Measurements from ENCODE around the gene GPC6. TPM values are rescaled to one million over a fixed set of nuclear protein-coding genes. Genes with fewer than 3 reads are reported as not detected.

GPC6 gene
- total RNA-seq, 4 donors from 2014 or later = 2.7 to 5.7 (median 4.4) TPM

DNA sequence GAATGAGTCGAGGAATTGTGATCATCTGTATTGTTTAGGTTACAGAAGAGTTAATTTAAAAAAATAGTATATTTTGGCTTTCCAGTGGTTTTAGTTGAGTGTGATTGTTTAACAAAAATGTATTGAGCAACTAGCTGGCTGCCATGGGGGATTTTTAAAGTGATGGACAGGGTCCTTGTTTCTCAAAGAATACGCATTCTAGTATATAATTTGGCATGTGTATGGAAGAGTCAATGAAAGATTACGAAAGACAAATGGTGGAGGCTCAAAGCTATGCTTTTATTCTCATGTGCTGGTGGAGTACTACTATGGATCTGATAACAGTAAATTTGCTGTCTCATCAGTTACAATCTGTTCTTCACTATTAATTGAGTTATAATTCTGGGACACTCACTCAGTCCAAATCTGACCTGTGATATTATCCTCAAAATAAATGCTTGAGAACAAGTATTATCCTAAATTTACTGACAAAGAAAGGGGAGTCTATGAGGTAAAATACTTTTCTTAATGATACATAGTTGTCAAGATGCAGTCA lies 240.0 kb downstream of the GPC6 start:
- Histone ChIP-seq H3K4me3 (no peak overlapping the region), H3K27ac (no peak overlapping the region), H3K36me3 (no peaks in the 10 kb centered on the region), H3K4me1 (no peaks in the 10 kb centered on the region), H3K9me3 (no peaks in the 10 kb centered on the region), H3K27me3 (no peaks in the 10 kb centered on the region)
- DNase-seq (ENCODE audit: low spot score in 2 of 2) = no peak
- 83% methylated on average over 3 of the region's 3 CpGs for WGBS
- TF ChIP-seq, protein P1, sequence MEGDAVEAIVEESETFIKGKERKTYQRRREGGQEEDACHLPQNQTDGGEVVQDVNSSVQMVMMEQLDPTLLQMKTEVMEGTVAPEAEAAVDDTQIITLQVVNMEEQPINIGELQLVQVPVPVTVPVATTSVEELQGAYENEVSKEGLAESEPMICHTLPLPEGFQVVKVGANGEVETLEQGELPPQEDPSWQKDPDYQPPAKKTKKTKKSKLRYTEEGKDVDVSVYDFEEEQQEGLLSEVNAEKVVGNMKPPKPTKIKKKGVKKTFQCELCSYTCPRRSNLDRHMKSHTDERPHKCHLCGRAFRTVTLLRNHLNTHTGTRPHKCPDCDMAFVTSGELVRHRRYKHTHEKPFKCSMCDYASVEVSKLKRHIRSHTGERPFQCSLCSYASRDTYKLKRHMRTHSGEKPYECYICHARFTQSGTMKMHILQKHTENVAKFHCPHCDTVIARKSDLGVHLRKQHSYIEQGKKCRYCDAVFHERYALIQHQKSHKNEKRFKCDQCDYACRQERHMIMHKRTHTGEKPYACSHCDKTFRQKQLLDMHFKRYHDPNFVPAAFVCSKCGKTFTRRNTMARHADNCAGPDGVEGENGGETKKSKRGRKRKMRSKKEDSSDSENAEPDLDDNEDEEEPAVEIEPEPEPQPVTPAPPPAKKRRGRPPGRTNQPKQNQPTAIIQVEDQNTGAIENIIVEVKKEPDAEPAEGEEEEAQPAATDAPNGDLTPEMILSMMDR (IDR thresholded peaks at IDR 0.05) = no peak
- TF ChIP-seq EP300 (IDR thresholded peaks at IDR 0.05) = no peak
- no peak for TF ChIP-seq POLR2A (IDR thresholded peaks at IDR 0.05)
- no peak for TF ChIP-seq POLR2AphosphoS5 (IDR thresholded peaks at IDR 0.05)

DNA sequence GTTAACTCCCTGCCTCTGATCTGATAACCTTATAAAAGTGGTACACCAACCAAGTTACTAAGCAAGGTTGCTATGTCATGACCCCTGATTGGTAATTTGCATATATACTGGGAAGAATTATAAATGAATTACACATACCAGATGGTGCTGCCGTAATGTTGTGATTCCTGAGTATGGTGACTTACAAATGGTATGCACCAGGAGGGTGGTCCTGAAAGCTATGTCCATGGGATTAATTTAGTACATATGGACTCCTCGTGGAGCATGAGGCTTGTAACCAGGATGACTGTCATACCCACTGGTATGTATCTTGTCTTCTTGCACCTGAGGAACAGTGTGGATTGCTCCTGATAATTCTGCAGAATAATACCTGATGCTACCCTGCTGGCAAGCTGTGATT lies 240.6 kb downstream of the GPC6 start:
- TF ChIP-seq EP300 (IDR thresholded peaks at IDR 0.05) (no peak), POLR2A (IDR thresholded peaks at IDR 0.05) (no peak), POLR2AphosphoS5 (IDR thresholded peaks at IDR 0.05) (no peak)
- TF ChIP-seq, protein P1 (IDR thresholded peaks at IDR 0.05) = no peak
- DNase-seq (ENCODE audit: low spot score in 2 of 2) = no peak

DNA sequence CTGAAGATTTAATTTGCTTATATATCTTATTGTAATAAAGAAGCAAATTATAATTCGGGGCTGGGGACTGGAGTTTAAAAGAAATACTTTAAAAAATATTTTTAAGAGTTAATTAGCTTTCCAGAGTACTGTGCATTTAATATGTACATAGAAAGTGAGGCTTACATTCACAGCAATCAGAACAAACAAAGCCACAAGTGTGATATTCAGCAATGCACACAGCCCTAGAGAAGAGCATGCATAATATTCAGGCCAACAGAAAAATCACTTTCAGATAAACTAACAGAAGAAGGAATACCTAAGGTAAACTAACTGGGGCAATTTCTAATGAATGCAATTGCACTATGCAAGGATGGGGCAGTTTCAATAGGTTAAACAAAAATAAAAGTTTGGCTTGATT lies 241.8 kb downstream of the GPC6 start:
- H3K36me3 ChIP-seq = no peaks in the 10 kb centered on the region
- peaks cover 6% of the 10 kb centered on the region for H3K9me3 ChIP-seq
- no peak for DNase-seq (ENCODE audit: low spot score in 2 of 2)
- H3K27me3 ChIP-seq = no peaks in the 10 kb centered on the region
- H3K27ac ChIP-seq = no peak overlapping the region
- TF ChIP-seq, protein P1 (IDR thresholded peaks at IDR 0.05) = no peak
- TF ChIP-seq POLR2A (IDR thresholded peaks at IDR 0.05) (no peak), POLR2AphosphoS5 (IDR thresholded peaks at IDR 0.05) (no peak), EP300 (IDR thresholded peaks at IDR 0.05) (no peak)
- H3K4me1 ChIP-seq = no peaks in the 10 kb centered on the region
- no peak overlapping the region for H3K4me3 ChIP-seq
- WGBS = 69% methylated on average over 1 of the region's 1 CpG

More for the DNA sequence above, 240.6 kb downstream of the GPC6 start:
- Histone ChIP-seq H3K27me3 (no peaks in the 10 kb centered on the region), H3K4me3 (no peak overlapping the region), H3K9me3 (no peaks in the 10 kb centered on the region), H3K4me1 (no peaks in the 10 kb centered on the region), H3K27ac (no peak overlapping the region), H3K36me3 (no peaks in the 10 kb centered on the region)
- 59% methylated on average over 2 of the region's 2 CpGs for WGBS

DNA sequence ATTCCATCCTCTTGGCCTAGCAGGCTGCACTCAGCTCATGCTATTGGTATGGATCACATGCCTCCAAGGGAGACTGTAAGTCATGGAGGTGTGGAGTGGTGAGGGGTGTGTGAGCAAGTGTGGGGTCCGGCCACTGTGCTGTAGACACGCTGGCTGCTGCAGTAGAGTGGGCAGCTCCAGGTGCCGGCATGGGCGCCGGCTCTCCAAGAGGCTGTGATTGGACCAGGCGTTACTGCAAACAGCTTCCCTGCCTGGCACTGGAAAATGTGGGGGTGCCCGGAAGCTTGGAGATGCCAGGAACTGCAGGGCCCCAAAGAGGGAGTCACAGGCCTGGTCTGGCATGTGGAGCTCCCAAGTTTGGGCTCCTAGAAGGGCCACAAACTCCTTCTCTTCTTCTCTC lies 245.7 kb downstream of the GPC6 start:
- no peaks in the 10 kb centered on the region for H3K36me3 ChIP-seq
- no peaks in the 10 kb centered on the region for H3K4me1 ChIP-seq
- no peak for DNase-seq (ENCODE audit: low spot score in 2 of 2)
- H3K27ac ChIP-seq = no peak overlapping the region
- H3K27me3 ChIP-seq = no peaks in the 10 kb centered on the region
- WGBS = 100% methylated on average over 5 of the region's 7 CpGs
- TF ChIP-seq POLR2AphosphoS5 (IDR thresholded peaks at IDR 0.05) (no peak), POLR2A (IDR thresholded peaks at IDR 0.05) (no peak), EP300 (IDR thresholded peaks at IDR 0.05) (no peak)
- TF ChIP-seq, protein P1 (IDR thresholded peaks at IDR 0.05) = no peak
- H3K9me3 ChIP-seq = peaks cover 6% of the 10 kb centered on the region
- no peak overlapping the region for H3K4me3 ChIP-seq

DNA sequence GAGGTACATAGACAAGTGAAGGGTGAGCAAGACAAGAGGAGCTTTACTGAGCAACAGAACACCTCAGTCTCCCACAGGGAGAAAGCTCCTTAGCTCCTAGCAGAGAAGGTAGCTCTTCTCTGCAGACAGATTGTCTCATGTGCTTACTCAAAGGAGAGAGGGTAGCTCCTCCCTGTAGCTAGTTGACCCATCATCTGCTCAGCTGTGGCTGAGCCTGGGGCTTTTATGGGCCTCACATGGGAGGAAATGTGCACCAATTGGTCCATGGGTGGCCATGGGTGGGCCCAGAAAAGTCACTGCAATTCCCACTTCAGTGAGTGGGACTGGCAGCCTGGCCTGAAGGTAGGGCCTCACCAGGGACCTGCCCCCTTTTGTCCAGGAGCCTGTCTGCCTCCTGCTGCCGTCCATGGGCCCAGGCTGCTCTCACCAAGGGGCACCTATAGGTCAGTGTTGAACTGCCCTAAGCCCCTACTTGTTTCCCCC lies 246.2 kb downstream of the GPC6 start:
- TF ChIP-seq POLR2A (IDR thresholded peaks at IDR 0.05) (no peak), POLR2AphosphoS5 (IDR thresholded peaks at IDR 0.05) (no peak), EP300 (IDR thresholded peaks at IDR 0.05) (no peak)
- TF ChIP-seq, protein P1 (IDR thresholded peaks at IDR 0.05) = no peak
- H3K27ac ChIP-seq = no peak overlapping the region
- H3K4me1 ChIP-seq = no peaks in the 10 kb centered on the region
- no peaks in the 10 kb centered on the region for H3K27me3 ChIP-seq
- H3K4me3 ChIP-seq = no peak overlapping the region
- H3K9me3 ChIP-seq = peaks cover 6% of the 10 kb centered on the region
- 86% methylated on average over 1 of the region's 1 CpG for WGBS
- DNase-seq (ENCODE audit: low spot score in 2 of 2) = no peak
- no peaks in the 10 kb centered on the region for H3K36me3 ChIP-seq

Measured in suprapubic skin (tissue), 4 donors.